Measurements from ENCODE around the gene INPP5J.
"Not testable (repeated sequence)": the region's sequence is repeated elsewhere in the genome, so short reads cannot be mapped to it uniquely, and the experiment has no call there.

INPP5J gene

GRCh38 chr22:31122532-31123291 is at the start of gene INPP5J:
INPP5J (plus strand) TSS chr22:31122966; CDS start chr22:31123015, 49 bp downstream.
- no peak for DNase-seq

GRCh38 chr22:31073125-31073524 is 49.6 kb upstream of the INPP5J start:
- DNase-seq, result not testable (repeated sequence)

DNA sequence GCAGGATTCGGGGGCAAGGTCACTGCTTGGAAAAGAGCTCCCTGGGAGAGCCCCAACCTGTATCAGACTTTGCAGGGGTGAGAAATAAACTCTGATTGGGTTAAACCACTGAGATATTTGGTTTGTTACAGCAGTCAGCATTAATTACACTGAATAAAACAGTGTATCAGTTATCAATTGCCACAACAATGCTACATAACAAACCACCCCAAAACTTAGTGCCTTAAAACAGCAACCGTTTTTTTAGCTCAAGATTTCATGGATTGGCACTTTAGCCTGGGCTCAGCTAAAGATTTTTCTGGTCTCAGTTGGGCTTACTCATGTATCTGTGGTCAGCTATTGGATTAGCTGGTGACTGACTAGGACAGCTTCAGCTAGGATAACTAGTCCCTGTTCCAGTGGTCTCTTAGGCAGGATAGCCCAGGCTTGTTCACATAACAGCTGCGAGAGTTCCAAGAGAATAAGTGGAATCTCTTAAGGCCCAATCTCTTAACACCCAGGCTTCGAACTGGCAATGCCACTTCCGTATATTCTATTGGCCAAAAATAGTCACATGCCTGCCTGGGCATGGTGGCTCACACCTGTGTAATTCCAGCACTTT is 49.1 kb upstream of the INPP5J start:
- DNase-seq, result not testable (repeated sequence)

- DNase-seq, result no peak
Measured at GRCh38 chr22:31075961-31076360, 46.8 kb upstream of the INPP5J start.

GRCh38 chr22:31077681-31078080 is 45.1 kb upstream of the INPP5J start:
- no peak for DNase-seq

GRCh38 chr22:31078389-31078788 is 44.4 kb upstream of the INPP5J start:
- DNase-seq, result not testable (repeated sequence)

DNA sequence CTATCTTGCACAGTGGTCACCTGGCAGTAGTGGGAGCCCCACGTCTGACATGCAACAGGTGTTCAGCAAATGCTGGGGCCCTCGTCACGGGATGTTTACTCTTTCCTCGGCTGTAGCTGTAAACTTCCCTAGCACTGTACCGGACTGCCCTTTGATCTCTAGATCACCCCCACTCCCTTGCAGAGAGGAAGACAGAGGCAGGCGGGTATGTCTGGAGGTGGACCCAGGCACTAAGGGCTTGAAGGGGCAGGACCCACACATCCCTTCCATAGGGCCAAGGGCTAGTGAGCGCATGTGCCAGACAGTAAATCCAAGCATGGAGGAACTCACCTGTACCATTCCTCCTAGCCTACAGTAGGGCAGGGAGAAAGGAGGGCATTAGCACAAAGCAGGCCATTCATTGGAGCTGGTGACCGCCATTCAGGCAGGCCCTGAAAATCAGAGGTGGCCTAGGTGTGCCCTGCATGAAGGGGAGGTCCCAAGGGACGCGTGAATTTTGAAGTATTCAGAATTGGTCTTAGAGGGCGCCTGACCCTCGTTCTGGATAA is 43.6 kb upstream of the INPP5J start:
- no peak for DNase-seq

DNA sequence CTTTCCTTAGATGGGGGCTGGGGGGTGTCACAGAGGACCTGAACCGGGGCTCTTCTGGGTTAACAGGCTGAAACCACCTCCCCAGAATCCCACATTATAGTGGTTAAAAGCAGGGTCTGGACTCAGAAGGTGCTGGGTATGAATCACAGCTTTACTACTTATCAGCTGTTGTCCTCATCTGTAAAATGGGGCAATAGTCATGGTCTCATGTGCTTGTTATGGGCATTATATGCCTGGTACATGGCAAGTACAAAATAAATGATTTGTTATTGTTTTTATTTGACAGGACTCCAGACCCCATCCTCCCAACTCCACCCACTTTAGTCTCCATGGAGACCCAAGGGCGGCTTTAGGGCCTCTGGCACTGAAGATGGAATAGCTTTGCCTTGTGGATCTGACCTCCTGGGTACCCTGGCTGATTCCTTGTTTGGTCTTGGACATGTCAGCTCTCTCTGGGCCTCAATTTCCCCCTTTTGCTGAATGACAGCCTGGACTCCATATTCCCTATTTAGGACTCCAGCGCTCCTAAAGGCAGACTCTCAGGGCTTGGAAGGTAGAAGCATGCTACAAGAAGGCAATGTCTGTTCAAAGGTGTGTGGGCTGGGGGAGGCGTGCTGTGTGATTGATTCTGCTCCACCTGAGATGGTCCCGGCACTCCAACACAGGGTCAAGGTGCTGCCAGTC is 42.5 kb upstream of the INPP5J start:
- DNase-seq, result no peak

- DNase-seq, result peak; percentile 96
Measured at GRCh38 chr22:31080848-31081649, 41.7 kb upstream of the INPP5J start, which contains the start of gene SMTN. SMTN (plus strand) TSS chr22:31081318; CDS start chr22:31083259, 1,941 bp downstream.

- peak; percentile 65 for DNase-seq
Measured at GRCh38 chr22:31081963-31082605, 40.7 kb upstream of the INPP5J start.

DNA sequence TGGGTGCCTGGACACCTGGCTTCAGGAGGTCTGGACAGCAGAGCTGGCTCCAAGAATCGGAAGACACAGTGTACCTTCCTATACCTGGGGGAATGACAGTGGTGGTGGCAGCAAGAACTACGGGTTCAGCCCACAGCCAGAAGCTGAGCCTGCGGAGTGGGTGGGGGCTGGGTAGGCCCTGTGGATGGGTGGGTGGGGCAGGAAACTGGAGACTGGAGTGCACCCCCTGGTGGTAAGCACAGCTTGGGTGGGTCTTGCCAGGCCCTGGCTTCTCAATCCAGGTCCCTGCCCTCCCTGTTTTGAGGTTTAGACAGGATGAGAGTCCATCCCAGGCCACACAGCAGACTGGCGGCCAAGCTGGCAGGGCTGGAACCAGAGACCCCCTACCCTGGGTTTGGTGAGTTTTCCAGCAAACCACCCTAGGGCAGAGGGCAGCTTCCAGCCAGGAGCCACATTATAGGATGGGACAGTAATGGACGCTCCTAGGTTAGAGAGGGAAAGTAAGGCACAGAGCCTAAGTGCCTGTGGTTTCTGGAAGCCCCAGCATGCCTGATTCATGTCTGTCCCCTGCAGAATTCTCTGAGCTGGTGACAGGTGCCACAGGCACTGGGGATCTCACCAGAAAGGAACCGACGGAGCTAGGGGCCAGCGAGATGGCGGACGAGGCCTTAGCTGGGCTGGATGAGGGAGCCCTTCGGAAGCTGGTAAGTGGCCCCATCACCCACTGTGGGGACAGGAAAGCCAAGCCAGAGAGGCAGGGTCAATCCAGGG is 40.0 kb upstream of the INPP5J start:
- peak; percentile 80 for DNase-seq

DNA sequence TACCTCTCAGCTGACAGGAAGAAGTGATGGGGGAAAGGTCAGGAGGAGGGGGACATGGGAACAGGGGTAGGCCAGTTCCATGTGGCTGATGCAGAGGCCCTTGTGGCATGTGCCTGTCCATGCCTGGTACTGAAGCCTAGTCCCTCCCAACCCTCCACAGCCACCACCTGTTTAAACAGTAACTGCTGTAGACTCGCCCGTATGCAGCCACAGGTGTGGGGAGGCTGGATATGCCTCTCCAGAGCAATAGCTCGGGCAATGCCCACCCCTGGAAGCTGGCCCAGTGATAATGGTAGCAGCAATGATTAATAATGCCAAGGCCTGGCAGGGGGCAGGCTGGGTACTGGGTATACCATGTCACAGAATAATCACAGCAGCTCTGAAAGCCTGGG is 39.4 kb upstream of the INPP5J start:
- DNase-seq, result no peak

DNA sequence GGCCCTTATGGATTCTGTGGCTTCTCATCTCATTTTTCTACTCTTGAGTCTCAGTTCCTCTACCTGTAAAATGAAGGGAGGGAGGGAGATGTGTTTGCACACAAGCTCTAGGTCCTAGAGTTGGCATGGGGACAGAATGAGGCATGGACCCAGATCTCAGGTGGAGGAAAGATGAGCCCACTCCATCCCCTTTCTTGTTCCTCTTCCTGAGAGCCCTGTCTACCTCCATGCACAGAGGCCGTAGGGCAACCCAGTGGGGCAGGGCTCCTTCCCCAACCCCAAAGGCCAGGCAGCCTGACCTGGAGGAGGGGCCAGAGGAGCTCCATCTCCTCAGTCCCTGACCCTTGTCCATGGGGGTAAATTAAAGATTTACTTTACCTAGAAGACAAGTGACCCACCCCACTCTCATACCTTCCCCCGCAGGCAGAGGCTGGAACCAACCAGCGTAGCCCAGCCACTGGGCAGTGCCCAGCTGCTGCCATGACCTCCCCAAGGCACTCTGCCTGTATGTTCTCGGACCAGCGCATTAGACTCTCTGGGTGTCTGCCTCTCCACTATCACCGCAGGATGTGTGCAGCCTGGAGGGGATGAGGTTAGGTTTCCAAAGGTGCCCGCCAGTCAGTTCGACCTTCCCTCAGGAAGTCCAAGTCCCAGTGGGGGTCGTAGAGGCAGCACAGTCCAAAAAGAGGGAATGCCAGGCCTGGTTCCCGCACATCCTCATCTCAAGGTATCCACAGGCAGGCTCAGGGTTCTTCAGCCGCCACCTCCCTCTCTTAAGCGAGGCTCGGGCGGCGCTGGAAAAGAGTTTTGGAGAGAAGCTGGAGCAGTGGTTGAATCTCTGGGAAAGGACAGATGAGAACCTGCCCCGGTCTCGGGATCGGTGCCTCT is 38.6 kb upstream of the INPP5J start:
- DNase-seq, result no peak

DNA sequence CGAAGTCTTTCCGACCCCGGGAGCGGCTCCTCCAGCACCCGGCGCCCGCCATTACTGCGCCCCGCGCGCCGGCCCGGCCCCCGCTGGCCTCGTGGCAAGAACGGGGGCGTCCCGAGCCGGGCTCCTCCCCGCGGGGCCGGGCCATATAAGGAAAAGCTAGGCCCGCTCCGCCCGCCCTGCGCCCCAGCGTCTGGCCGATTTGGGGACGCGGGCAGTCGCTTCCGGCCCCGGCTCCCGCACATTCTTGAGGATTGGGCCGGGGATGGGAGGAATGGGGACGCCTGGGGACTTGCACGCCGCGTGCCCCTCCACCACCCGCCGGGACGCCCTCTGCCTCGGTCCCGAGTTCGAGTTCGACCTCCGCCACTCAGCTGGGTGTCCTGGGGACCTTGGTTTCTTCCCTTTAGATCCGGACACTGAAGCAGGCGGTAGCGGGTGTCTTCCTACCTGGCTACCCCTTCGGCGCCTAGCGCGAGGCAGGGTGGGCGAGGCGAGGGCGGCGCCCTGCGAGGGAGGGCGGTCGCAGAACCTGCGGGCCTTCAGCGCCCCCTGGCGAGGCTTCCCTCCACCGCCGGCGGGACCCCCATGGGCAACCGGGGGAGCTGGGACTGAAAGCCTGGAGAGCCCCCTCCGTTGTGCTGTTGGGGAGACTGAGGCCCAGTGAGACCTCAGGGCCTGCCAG is 37.8 kb upstream of the INPP5J start:
- DNase-seq, result peak; percentile 95

DNA sequence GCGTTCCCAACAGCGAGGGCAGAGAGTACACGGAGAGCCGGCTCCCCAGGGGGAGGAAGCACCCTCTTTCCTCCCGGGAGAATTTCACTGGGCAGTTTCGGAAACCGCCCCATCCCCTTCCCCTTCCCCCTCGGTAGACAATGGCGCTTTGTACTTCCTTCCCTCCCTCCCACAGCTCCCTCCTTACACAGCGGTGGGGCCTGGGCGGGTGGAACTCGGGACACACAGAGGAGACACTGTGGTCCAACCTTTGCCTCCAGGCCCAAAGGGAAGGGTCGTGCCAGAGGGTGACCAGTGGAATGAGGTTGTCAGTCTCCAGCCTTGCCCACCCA is 37.3 kb upstream of the INPP5J start:
- DNase-seq, result no peak

DNA sequence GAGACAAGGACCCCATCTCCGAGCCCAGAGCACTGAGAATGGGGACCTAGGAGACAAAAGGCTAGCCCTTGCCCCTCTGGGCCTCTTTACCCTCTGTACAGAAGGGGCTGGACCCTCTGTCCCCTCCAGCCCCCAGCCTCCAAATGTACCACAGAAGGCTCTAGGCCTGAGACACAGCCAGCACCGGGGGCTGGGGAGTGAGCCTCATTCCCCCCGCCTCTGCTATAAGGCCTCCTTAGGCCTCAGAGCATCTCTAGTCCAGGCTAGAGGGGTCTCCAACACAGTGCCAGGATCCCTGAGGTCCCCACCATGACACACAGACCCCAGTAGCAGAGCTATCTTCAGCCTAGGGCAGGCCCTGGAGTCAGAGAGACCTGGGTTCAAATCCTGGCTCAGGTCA is 36.8 kb upstream of the INPP5J start:
- no peak for DNase-seq

DNA sequence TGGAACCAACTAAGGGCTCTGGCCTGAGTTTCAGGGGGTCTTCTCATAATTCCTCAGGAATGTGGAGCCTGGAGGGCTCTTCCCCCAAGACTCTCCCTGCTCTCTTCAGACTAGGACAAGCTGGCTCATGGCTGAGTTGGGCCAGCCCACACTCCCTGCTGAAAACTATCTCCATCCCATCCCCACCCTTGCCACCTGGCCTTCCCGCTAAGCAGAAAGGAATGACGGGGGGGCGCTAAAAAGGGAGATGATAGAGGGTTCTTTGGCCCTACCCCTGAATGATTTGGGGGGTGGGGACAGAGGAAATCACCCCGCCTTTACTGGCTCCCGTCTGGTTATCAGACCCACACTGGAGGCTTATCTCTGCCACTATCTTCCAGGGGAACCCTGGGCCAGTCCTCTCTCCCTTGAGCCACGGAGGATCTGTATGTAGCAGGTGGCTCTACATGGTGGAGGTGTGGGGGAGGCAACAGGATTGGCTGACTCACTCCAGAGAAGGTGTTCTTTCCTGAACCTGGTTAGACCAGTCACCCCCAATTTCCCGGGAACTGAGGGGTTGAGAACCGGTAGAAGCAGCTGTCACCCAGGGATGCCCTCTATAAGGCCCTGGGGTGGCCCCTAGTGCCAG is 35.9 kb upstream of the INPP5J start:
- no peak for DNase-seq

GRCh38 chr22:31087744-31088215 is 35.0 kb upstream of the INPP5J start:
- DNase-seq, result no peak

Measured in activated CD8-positive, alpha-beta memory T cell treated with anti-CD3 and anti-CD28 coated beads for 24 hours (primary cell).